ENCODE data around the gene WDR64.
"Not testable (repeated sequence)": the region's sequence is repeated elsewhere in the genome, so short reads cannot be mapped to it uniquely, and the experiment has no call there.

Gene WDR64

GRCh38 chr1:241813768-241814320 is 161.8 kb downstream of the WDR64 start:
- no peak for DNase-seq

- no peak for DNase-seq
These were observed 163.9 kb downstream of the WDR64 start for GRCh38 chr1:241816008-241816407.

GRCh38 chr1:241817331-241817792 is 165.3 kb downstream of the WDR64 start:
- DNase-seq: no peak

GRCh38 chr1:241817956-241818612 is 166.0 kb downstream of the WDR64 start:
- DNase-seq: no peak

- no peak for DNase-seq
These were observed 167.3 kb downstream of the WDR64 start for GRCh38 chr1:241819340-241819866.

GRCh38 chr1:241821363-241821762 is 169.3 kb downstream of the WDR64 start:
- DNase-seq: no peak

GRCh38 chr1:241822846-241823245 is 170.8 kb downstream of the WDR64 start:
- no peak for DNase-seq

GRCh38 chr1:241823925-241824324 is 171.8 kb downstream of the WDR64 start:
- DNase-seq: no peak

- DNase-seq: no peak
These were observed 173.5 kb downstream of the WDR64 start for GRCh38 chr1:241825581-241825980.

- DNase-seq: not testable (repeated sequence)
These were observed 174.5 kb downstream of the WDR64 start for GRCh38 chr1:241826613-241827012.

GRCh38 chr1:241827264-241827663 is 175.2 kb downstream of the WDR64 start:
- DNase-seq: no peak

GRCh38 chr1:241828463-241829021 is 176.5 kb downstream of the WDR64 start:
- peak; percentile 87 for DNase-seq

- DNase-seq: no peak
These were observed 177.4 kb downstream of the WDR64 start for GRCh38 chr1:241829468-241829867.

- DNase-seq: peak; percentile 75
These were observed 182.8 kb downstream of the WDR64 start for GRCh38 chr1:241834733-241835377.

GRCh38 chr1:241836941-241837340 is 184.9 kb downstream of the WDR64 start:
- DNase-seq: no peak

- no peak for DNase-seq
These were observed 185.3 kb downstream of the WDR64 start for GRCh38 chr1:241837416-241837815.

- no peak for DNase-seq
These were observed 185.8 kb downstream of the WDR64 start for GRCh38 chr1:241837901-241838300.

- no peak for DNase-seq
These were observed 186.8 kb downstream of the WDR64 start for GRCh38 chr1:241838897-241839296.

GRCh38 chr1:241839369-241839979 is 187.4 kb downstream of the WDR64 start:
- no peak for DNase-seq

GRCh38 chr1:241840164-241840563 is 188.1 kb downstream of the WDR64 start:
- DNase-seq: no peak

- no peak for DNase-seq
These were observed 189.6 kb downstream of the WDR64 start for GRCh38 chr1:241841691-241842090.

GRCh38 chr1:241842565-241842964 is 190.5 kb downstream of the WDR64 start:
- no peak for DNase-seq

- DNase-seq: no peak
These were observed 192.5 kb downstream of the WDR64 start for GRCh38 chr1:241844593-241844992.
